ENCODE measurements around the gene SPATA2. TPM values are rescaled to one million over a fixed set of nuclear protein-coding genes. Genes with fewer than 3 reads are reported as not detected.

Gene SPATA2
- total and polyA plus RNA-seq, 2 of the 8 experiments (the other 6 are each of a cell fraction or from before 2014, with no cell fraction given): 11.0 to 13.0 TPM

DNA sequence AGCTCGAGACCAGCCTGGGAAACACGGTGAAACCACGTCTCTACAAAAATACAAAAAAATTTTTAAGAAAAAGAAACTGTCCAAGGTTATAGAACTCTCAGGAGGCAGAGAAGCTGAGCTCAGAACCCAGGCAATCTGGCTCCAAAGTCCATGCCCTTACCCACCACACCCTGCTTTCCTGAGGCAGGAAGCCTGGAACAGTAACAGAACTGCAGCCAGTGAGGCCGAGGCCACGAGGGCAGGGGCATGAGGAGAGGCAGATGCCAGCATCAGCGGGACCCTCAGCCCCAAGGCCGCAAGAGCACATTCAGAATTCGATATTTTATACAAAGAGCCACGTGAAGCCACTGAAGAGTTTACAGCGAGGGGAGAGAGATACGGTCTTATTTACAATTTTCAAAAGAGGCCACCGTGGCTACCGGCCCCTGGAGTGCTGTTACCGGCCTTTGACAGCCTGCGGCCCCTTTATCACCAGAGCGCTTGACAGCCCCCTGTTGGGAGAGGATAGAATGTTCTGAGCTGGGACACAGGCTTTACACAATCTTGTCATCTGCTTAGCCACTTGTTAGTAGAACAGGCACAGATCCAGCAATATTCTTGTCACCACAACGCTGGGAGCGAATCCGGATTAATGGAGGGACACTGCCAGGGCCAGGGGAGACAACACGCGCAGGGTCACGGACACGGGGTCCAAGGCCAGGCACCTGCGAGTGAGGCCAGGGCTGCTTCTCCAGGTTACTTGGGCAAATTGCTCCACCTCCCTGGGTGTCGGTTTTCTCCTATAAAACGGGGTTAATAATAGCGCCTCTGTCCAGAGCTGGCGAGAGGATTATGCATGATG, 5.6 kb downstream of the SPATA2 start:
- Histone ChIP-seq H3K9me3 (ENCODE audit: insufficient read depth in 2 of 2, low read depth in 1 of 2, low read length in 1 of 2) (no peaks in the 10 kb centered on the region), H4K5ac (ENCODE audit: insufficient read length, low read depth, low read length) (no peak overlapping the region), H3K36me3 (ENCODE audit: control insufficient read depth in 2 of 4, insufficient read depth in 4 of 4, low read length in 3 of 4) (peaks cover 3 to 23% (median 9%) of the 10 kb centered on the region in 4 experiments; a peak in 5 of 8 replicates), H3K27me3 (replicated peaks in 1 of 4; ENCODE audit: control insufficient read depth in 3 of 4, extremely low read depth in 1 of 4, insufficient read depth in 3 of 4, low read length in 3 of 4) (no peaks in the 10 kb centered on the region), H3K23ac (ENCODE audit: insufficient read length) (no peak overlapping the region), H3K14ac (ENCODE audit: insufficient read length) (no peak overlapping the region), H3K4me3 (ENCODE audit: extremely low read depth in 1 of 4, insufficient read depth in 2 of 4, low read depth in 3 of 4, low read length in 4 of 4) (no peak overlapping the region), H3K4me1 (replicated peaks in 1 of 4; ENCODE audit: control insufficient read depth in 3 of 4, insufficient read depth in 4 of 4, low read length in 3 of 4) (peaks cover 0 to 6% (median 3%) of the 10 kb centered on the region in 4 experiments; a peak in 2 of 7 replicates), H2BK12ac (ENCODE audit: low read depth, low read length) (no peak overlapping the region), H4K91ac (replicated peaks; ENCODE audit: insufficient read length, low read length) (no peak overlapping the region), H3K9ac (replicated peaks in 1 of 4; ENCODE audit: extremely low read depth in 1 of 4, low read depth in 3 of 4, low read length in 3 of 4) (no peak overlapping the region; a peak in 1 of 7 replicates), H2BK15ac (ENCODE audit: low read length) (no peak overlapping the region), H3K4me2 (ENCODE audit: insufficient read depth in 1 of 2, low read depth in 2 of 2, low read length in 2 of 2) (no peak overlapping the region), H2BK120ac (replicated peaks; ENCODE audit: low read depth, low read length) (no peak overlapping the region), H3K27ac (ENCODE audit: low read depth, low read length) (no peak overlapping the region), H2AK5ac (ENCODE audit: low read depth, low read length) (no peak overlapping the region), H4K20me1 (replicated peaks in 1 of 2; ENCODE audit: control insufficient read depth in 1 of 2, insufficient read depth in 2 of 2, low read length in 2 of 2) (peaks cover 2 to 27% of the 10 kb centered on the region in 2 experiments), H3K79me1 (ENCODE audit: low read depth, low read length) (peaks cover 12% of the 10 kb centered on the region), H2AFZ (ENCODE audit: low read length) (no peak overlapping the region), H3K23me2 (ENCODE audit: low read depth, low read length) (peaks cover 5% of the 10 kb centered on the region), H3K4ac (replicated peaks; ENCODE audit: insufficient read length, low read depth, low read length) (no peak overlapping the region), H3K56ac (replicated peaks; ENCODE audit: insufficient read length, low read depth, low read length) (no peak overlapping the region), H4K8ac (ENCODE audit: extremely low read depth, insufficient read depth, low read length) (no peak overlapping the region), H2BK20ac (ENCODE audit: low read length) (no peak overlapping the region), H3K79me2 (ENCODE audit: control insufficient read depth in 1 of 2, insufficient read depth in 2 of 2, low read length in 2 of 2) (peaks cover 4 to 50% of the 10 kb centered on the region in 2 experiments; a peak in 3 of 4 replicates), H3K18ac (ENCODE audit: extremely low read depth, low read length) (no peak overlapping the region), H2BK5ac (ENCODE audit: low read depth, low read length) (no peak overlapping the region)
- FAIRE-seq (no peak), DNase-seq (ENCODE audit: low read depth in 1 of 2, low spot score in 2 of 2) (no peak)
- 90% methylated on average over 28 of the region's 28 CpGs; no CpG with 5 or more reads in 1 of the 2 experiments for WGBS, 2 experiments (ENCODE audit: extremely low coverage in 1 of 2, insufficient coverage in 1 of 2, insufficient read length in 1 of 2, insufficient replicate concordance in 2 of 2, low coverage in 1 of 2, low lambda C conversion rate in 2 of 2, missing lambda C conversion rate in 1 of 2)
- POLR2A ChIA-PET (ENCODE audit: partially characterized antibody): interaction anchor here (1.6 kb wide), 1 partner anchor 11 kb away, joined by 5 read pairs; no protein-coding TSS in a partner anchor
- CTCF ChIA-PET (ENCODE audit: partially characterized antibody): interaction anchor here (0.6 to 16.4 kb wide), 14 partner anchors 9 to 663 kb away, joined by 3 to 199 read pairs (median 5); no protein-coding TSS in a partner anchor
- TF ChIP-seq JUND (IDR thresholded peaks at IDR 0.05; ENCODE audit: low read length) (no peak), RAD21 (IDR thresholded peaks at IDR 0.05 in 1 of 2, conservative IDR thresholded peaks at IDR 0.05 in 1 of 2; ENCODE audit: low read depth in 2 of 2, low read length in 2 of 2) (peak; percentile 34 to 50; a peak in 3 of 4 replicates), TCF12 (IDR thresholded peaks at IDR 0.05; ENCODE audit: low read depth, low read length) (no peak), RBBP5 (IDR thresholded peaks at IDR 0.05; ENCODE audit: borderline replicate concordance, low read depth, low read length) (no peak), SIRT6 (IDR thresholded peaks at IDR 0.05; ENCODE audit: low read length) (no peak), NANOG (IDR thresholded peaks at IDR 0.05; ENCODE audit: insufficient read depth, low read depth, low read length, poor library complexity, severe bottlenecking) (no peak), KDM4A (IDR thresholded peaks at IDR 0.05; ENCODE audit: low read depth, low read length, severe bottlenecking) (no peak)
- TF ChIP-seq, protein P1, sequence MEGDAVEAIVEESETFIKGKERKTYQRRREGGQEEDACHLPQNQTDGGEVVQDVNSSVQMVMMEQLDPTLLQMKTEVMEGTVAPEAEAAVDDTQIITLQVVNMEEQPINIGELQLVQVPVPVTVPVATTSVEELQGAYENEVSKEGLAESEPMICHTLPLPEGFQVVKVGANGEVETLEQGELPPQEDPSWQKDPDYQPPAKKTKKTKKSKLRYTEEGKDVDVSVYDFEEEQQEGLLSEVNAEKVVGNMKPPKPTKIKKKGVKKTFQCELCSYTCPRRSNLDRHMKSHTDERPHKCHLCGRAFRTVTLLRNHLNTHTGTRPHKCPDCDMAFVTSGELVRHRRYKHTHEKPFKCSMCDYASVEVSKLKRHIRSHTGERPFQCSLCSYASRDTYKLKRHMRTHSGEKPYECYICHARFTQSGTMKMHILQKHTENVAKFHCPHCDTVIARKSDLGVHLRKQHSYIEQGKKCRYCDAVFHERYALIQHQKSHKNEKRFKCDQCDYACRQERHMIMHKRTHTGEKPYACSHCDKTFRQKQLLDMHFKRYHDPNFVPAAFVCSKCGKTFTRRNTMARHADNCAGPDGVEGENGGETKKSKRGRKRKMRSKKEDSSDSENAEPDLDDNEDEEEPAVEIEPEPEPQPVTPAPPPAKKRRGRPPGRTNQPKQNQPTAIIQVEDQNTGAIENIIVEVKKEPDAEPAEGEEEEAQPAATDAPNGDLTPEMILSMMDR (IDR thresholded peaks at IDR 0.05; ENCODE audit: control extremely low read depth in 1 of 3, insufficient read depth in 1 of 3, low read depth in 1 of 3, low read length in 3 of 3): peak; percentile 7 to 47 (median 31)

Measured in H1 (cell line).